Right hindlimb (tissue), 1 donor: ENCODE results near the gene NUSAP1.
"Not testable (repeated sequence)": the region's sequence is repeated elsewhere in the genome, so short reads cannot be mapped to it uniquely, and the experiment has no call there.

Experiments
- DNase-seq: peaks from one replicate; pipeline ENCODE4 v3.0.0-alpha.2; 2018

NUSAP1 gene

DNA sequence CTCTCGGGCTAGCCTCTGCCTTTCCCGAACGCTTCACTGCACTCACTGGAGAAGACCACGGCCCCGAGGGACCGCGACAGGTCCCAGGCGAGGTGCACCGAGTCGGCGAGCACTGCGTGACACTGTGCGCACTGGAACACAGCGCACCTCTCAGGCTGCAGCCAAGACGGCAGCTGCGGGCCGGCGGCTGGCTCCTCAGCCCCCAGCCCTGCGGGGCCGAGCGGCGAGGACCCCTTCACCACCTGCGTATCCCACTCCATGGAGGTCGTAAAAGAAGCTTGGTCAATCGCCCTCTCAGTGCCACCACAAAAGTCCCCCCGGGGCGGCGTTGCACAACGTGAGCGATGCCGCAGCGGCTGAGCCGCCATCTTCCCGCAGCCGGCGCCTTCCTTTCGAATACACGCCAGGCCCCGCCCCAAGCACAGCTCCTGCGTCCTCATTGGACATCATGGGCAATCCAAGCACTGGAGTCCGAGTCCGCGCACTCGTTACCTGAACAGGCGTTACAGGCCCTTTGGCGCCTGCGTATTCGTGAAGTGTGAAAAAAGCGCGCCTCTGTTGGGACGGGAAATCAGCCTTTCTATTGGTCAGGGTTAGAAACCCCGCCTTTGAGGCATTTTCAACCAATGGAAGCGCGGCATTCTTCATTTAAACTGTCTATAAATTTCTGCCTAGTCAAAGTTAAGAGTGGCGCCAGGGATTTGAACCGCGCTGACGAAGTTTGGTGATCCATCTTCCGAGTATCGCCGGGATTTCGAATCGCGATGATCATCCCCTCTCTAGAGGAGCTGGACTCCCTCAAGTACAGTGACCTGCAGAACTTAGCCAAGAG lies at the start of gene NUSAP1, which contains the start of gene OIP5:
NUSAP1 (plus strand) TSS at position 688 of the 832 bp plus-strand sequence; CDS start at position 765, 77 bp downstream.
OIP5 (minus strand) TSS at position 398 of the 832 bp plus-strand sequence; CDS start at position 368, 30 bp downstream.
- DNase-seq = peak; percentile 99

DNA sequence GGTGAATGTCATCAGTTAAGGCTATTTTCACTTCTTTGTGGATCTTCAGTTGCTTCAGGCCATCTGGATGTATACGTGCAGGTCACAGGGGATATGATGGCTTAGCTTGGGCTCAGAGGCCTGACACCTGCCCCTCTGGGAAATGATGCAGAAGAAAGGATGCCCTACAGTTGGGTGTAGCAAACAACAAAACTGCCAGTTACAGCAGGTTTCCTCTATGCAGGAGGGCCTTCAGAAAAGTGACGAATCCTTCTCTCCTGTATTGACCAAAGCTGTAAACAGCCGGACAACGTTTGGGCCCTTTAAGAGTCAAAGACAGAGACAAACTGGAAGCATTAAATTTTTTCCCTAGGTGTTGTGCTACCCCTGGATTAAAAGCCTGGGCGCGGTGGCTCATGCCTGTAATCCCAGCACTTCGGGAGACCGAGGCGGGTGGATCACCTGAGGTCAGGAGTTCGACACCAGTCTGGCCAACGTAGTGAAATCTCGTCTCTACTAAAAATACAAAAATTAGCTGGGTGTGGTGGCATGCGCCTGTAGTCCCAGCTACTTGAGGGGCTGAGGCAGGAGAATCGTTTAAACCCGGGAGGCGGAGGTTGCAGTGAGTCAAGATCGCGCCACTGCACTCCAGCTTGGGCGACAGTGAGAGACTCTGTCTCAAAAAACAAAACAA lies 49.6 kb upstream of the NUSAP1 start:
- not testable (repeated sequence) for DNase-seq

DNA sequence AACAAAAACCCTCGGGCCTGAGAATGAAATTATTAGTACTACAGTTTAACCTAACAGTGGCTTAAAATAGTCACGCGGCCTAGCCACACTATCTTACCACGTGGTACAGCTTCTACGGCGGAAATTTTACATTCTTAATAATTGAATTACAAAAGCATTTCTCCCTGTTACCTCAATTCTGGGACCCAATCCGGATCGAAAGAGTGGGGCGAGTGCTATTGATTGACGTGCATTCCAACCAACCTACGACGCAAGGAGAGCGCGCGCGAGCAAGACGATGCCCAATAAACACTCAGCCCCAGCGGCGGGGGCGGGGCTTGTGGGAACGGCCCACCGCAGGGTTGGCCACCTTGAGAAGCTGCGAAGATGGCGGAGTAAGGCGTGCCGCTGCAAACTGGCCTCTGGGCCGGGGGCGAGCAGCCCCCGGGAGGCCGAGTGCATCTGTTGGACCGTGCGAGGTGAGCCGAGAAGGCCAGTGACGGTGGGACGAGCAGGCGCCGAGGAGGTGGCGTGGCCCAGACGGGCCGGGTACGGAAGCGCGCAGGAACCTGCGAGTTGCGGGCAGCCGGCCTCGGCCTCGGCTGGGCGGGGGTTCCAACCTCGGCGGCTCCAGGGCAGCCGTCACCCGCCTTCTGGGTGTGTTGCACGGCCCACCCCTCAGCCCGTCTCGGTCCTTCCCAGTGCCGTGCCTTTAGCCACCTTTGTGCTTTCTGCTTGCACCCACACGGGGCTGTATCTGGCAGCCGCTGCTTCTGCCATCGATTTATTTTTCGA lies 48.8 kb upstream of the NUSAP1 start:
- DNase-seq = peak; percentile 98

DNA sequence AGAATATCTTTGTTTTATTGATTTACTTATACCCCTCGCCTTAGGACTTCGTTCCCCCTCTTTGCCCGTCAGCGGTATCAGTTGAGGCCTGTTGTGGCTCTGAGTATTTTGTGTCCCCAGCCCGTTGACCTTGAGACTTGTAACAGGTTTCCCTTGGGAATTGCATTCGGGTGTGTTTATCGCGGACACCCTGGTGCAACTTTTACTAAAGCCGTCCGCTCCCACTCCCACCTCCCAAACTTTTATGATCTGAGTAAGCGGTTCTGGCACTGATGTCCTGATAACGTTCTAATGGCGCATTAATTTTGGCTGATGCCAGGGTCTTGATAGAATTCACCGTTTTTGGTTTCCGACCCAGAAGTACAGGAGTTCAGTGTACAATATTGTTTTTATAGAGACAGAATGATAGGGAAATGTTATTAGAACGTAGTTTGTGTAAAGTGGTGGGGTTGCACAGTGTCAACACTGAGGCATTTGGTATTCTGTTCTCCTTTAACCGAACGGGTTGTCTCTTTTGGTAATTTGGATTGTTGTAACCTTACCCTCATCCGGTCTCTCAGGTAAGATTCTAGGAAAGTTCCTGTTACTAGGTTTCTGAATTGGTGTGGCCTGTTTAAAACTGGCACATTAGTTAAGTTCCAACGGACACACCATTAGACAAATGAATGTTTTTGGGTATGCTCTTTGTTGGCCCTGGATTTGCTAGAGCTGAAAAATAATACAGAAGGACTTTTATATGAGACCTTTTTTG lies 48.1 kb upstream of the NUSAP1 start:
- peak; percentile 32 for DNase-seq

DNA sequence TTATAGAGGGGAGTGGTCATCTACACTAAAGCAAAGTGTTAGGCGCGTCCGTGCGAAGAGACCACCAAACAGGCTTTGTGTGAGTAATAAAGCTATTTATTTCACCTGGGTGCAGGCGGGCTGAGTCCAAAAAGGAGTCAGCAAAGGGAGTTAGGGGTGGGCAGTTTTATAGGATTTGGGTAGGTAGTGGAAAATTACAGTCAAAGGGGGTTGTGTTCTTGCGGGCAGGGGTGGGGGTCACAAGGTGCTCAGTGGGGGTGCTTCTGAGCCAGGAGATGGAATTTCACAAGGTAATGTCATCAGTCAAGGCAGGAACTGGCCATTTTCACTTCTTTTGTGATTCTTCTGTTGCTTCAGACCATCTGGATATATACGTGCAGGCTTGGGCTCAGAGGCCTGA lies 47.4 kb upstream of the NUSAP1 start:
- DNase-seq = no peak

DNA sequence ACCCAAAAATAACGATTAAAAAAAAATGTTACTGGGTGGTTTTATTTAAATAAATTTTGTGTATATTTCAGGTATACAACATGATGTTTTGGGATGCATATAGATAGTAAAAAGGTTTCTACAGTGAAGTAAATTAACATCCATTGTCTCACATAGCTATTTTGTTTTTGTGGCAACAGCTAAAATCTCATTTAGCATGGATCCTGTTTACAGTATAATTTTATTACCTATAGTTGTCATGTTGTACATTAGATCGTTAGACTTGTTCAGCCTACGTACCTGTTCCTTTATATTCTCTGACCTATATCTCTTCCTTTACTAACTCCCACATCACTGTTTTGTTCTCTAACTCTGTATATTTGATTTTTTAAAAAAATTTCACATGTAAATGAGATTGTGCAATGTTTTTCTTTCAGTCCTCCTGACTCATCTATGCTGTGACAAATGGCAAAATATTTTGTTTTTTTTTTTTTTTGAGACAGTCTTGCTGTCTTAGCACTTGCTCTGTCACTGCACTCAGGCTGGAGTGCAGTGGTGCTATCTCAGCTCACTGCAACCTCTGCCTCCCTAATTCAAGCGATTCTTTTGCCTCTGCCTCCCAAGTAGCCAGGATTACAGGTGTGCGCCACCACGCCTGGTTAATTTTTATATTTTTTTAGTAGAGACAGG lies 45.9 kb upstream of the NUSAP1 start:
- DNase-seq = no peak

GRCh38 chr15:41288464-41288863 lies 44.2 kb upstream of the NUSAP1 start:
- DNase-seq = no peak

- DNase-seq = no peak
Observed at GRCh38 chr15:41289953-41290352, 42.7 kb upstream of the NUSAP1 start.

DNA sequence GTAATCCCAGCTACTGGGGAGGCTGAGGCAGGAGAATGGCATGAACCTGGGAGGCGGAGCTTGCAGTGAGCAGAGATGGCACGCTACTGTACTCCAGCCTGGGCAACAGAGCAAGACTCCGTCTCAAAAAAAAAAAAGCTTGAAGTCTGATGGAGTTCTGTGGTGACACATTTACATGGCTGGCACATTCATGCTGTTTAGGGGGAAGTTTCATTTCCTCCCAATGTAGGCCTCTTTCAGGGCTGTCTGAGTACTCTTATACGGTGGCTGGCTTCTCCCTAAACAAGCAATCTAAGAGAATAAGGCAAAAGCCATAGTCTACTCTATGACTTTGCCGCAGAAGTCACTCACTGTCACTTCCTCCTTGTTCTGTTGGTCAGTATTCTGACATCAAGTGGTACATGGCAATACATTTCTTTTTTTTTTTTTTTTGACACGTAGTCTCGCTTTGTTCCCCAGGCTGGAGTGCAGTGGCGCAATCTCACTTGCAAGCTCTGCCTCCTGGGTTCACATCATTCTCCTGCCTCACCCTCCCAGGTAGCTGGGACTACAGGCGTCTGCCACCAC lies 41.5 kb upstream of the NUSAP1 start:
- DNase-seq = no peak

DNA sequence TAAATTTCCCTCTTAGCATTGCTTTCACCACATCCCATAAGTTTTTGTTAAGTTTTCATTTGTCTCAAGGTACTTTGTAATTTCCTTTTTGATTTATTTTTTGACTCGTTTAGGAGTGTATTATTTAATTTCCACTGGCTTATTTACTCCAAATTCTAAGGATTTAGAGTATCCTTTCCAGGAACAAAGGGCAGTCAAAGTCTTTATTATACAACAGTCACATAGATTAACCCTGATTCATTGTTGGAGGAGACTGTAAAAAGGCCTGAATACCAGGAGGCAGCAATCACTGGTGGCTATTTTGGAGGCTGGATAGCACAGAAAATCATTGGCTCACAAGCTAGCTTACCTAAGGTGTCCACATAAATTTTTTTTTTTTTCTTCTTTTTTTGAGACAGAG lies 40.2 kb upstream of the NUSAP1 start:
- DNase-seq = no peak

- DNase-seq = not testable (repeated sequence)
Observed at GRCh38 chr15:41301139-41301538, 31.5 kb upstream of the NUSAP1 start.

DNA sequence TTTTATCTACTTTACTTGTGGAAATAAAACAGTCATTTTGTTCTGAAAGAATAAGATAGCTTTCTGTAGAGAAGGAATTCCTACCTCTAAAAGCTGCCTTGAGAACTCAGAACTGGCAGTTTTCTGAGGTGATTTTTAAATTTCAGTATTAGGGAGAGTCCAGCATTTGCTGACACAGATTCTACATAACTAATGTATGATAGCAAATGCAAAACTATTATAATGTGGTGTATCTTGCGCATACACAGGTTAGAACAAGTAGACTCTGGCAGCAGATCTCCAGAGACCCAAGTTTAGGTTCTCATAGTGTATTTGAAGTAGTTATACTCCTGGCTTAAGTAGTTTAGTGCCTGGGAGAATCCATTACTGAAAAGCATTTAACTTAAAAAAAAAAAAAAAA lies 31.1 kb upstream of the NUSAP1 start:
- no peak for DNase-seq

DNA sequence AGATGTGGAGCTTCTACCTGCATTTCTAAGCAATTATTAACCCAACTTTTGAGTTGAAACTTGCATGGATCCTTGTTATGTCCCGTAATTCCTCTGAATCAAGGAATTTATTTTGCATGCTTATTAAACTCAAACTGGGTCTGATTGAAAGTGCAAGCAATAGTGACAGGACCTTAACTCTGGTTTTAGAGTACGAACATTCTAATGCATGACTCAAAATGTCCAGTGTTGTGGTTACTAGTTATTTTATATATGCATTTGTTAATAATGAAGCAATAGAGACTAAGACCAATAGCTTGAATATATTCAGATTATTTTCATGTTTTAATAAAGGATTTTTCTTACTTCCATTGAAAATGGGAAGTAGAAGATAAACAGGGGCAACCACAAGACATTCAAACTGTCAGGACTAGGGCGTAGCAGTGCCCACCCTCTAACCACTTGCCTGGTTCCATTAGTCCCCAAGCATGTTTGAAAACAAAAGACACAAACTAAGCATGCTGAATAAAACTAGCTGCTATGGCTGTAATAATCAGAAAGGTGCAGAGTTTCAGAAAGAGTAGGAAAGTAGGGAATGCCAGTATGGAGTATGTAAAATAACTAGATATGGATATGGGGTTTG lies 28.4 kb upstream of the NUSAP1 start:
- DNase-seq = no peak

DNA sequence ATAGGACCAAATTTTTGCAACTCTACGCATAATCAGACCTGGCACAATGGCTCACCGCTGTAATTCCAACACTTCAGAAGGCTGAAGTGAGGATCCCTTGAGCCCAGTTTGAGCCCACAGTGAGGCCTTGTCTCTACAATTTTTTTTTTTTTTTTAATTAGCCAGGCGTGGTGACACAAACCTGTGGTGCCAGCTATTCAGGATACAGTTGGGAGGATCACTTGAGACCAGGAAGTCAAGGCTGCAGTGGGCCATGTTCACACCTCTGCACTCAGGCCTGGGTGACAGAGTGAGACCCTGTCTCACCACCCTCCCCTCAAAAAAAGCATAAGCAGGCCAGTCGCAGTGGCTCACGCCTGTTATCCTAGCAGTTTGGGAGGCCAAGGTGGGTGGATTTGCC lies 25.0 kb upstream of the NUSAP1 start:
- DNase-seq = no peak

DNA sequence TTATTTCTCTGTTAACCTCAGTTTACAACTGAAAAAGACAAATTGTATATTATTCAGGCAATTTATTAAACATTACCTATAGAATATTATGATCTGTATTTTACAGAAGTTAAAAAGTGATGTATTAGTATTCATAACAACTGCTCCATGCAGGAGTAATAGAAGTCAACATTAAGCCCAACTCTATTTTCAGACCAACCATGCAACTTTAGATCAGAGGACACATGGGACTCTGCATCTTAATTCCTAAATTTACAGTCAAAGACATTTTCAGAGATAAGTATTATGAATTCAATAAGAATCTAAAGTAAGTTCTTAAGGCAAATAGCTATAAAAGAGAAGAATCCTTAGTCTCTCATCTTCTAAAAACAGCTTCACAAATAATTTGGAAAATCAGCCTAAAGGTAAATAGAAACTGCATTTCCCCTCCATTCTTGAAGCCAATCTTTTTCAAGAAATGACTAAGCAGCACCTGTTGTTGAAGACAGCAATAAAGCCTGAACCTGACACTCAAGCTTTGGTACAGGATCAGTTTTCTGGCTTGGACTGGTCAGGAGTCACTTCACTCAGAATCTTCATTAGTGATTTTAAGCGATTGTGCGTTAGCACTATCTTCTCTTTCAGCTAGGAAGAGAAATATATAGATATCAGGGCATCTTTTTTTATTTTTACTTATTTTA lies 23.3 kb upstream of the NUSAP1 start:
- no peak for DNase-seq

DNA sequence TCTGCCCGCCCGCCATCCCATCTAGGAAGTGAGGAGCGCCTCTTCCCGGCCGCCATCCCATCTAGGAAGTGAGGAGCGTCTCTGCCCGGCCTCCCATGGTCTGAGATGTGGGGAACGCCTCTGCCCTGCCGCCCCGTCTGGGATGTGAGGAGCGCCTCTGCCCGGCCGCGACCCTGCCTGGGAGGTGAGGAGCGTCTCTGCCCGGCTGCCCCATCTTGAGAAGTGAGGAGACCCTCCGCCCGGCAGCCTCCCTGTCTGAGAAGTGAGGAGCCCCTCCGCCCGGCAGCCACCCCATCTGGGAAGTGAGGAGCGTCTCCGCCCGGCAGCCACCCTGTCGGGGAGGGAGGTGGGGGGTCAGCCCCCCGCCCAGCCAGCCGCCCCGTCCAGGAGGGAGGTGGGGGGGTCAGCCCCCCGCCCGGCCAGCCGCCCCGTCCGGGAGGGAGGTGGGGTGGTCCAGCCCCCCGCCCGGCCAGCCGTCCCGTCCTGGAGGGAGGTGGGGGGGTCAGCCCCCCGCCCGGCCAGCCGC lies 11.8 kb upstream of the NUSAP1 start:
- not testable (repeated sequence) for DNase-seq

DNA sequence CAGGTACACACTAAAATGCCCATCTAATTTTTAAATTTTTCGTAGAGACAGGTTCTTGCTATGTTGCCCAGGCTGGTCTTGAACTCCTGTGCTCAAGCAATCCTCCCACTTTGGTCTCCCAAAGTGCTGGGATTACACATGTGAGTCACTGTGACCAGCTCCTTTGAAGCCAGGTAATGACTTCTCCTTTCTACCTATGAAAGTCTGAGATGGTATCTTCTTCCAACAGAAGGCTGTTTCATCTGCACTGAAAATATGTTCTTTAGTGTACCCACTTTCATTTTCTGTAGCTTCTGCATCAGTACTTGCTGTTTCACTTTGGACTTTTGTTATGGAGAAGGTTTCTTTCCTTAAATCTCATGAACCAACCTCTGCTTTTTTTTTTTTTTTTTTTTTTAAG lies 9.1 kb upstream of the NUSAP1 start:
- DNase-seq = no peak

DNA sequence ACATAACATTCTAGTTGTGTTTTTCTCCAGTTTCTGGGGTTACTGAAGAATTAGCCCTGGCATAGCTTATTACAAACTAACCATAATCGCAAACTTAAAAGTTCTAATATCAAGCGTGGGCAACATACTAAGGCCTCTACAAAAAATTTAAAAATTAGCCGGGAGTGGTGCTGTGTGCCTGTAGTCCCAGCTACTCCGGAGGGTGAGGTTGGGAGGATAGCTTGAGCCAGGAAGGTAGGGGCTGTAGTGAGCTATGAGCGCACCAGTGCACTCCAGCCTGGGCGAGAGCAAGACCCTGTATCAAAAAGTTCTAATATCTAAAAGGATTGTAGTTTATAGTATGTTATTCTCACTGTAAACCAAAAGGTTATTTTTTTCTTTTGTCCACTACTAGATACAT lies 1.4 kb upstream of the NUSAP1 start:
- no peak for DNase-seq

- no peak for DNase-seq
Observed at GRCh38 chr15:41331833-41332193, 868 bp upstream of the NUSAP1 start.

DNA sequence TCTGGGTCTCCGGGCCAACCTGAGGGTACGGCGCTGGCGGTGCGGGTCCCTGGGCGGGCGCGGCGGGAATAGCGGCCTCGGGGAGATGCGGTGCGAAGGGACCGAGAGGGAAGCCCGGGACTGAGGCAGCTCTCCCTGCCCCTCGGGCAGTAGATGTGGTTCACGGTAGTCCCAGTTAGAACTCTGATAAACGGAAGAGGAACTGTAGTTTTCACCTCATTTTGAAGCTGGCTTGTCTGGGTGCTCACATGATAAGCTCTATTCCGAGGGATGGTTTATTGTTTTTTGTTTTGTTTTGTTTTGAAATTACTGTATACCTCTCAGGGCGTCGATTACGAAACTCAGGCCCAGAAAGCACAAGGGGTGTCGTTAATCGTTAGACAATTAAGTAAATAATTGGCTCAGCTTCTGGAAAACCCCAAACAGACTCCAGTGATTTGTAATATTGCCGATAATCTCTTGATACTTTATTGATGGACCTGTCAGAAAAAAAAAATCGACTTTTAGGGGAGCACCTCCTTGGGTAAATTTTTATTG lies 413 bp downstream of the NUSAP1 start:
- no peak for DNase-seq
